Ovary (tissue), 3 donors: ENCODE measurements around the gene RTCA.

ENCODE experiments used
- POLR2A ChIP-seq: fragments of 450-650 bp; IDR thresholded peaks from one replicate; pipeline ENCODE4 v1.6.1; 2017; ENCODE audit warnings: antibody characterized with exemption, mild to moderate bottlenecking, moderate library complexity
- TF ChIP-seq, protein P1 (sequence below), 3 donors: fragments of 450-650 bp in 2 of 3; fragments of 200-600 bp in 1 of 3; IDR thresholded peaks; one replicate each; pipeline versions ENCODE4 v1.5.1 to v1.8.0; 2016 to 2022; ENCODE audit warnings: antibody characterized with exemption in 3 of 3, mild to moderate bottlenecking in 1 of 3
- donor health status: DM: no; HTN: no; CAD: no.

GRCh38 chr1:100232156-100232555 is 33.9 kb upstream of the RTCA start:
- TF ChIP-seq, protein P1, sequence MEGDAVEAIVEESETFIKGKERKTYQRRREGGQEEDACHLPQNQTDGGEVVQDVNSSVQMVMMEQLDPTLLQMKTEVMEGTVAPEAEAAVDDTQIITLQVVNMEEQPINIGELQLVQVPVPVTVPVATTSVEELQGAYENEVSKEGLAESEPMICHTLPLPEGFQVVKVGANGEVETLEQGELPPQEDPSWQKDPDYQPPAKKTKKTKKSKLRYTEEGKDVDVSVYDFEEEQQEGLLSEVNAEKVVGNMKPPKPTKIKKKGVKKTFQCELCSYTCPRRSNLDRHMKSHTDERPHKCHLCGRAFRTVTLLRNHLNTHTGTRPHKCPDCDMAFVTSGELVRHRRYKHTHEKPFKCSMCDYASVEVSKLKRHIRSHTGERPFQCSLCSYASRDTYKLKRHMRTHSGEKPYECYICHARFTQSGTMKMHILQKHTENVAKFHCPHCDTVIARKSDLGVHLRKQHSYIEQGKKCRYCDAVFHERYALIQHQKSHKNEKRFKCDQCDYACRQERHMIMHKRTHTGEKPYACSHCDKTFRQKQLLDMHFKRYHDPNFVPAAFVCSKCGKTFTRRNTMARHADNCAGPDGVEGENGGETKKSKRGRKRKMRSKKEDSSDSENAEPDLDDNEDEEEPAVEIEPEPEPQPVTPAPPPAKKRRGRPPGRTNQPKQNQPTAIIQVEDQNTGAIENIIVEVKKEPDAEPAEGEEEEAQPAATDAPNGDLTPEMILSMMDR (IDR thresholded peaks at IDR 0.05) = no peak
- no peak for TF ChIP-seq POLR2A
